AG09309 (cell line): ENCODE measurements around the gene ACVR2A.

Experiments
- DNase-seq: peaks from one replicate; pipeline ENCODE4 v3.0.0-alpha.2; 2010; ENCODE audit warnings: low read depth
- H3K4me3 ChIP-seq: 2 replicates; pipeline ENCODE4 v1.5.1; 2011; ENCODE audit warnings: mild to moderate bottlenecking, low read depth, low read length, moderate library complexity; ENCODE audit not compliant: control insufficient read depth
- TF ChIP-seq, protein P1 (sequence below): IDR thresholded peaks from 2 replicates; pipeline ENCODE4 v1.5.1; 2011; ENCODE audit warnings: mild to moderate bottlenecking, low read depth, low read length, inconsistent platforms; ENCODE audit not compliant: insufficient read depth, control insufficient read depth; ENCODE audit errors: missing control alignments

The ACVR2A gene

GRCh38 chr2:147925886-147926285 is 81.1 kb downstream of the ACVR2A start:
- H3K4me3 ChIP-seq, result no peak overlapping the region
- TF ChIP-seq, protein P1, sequence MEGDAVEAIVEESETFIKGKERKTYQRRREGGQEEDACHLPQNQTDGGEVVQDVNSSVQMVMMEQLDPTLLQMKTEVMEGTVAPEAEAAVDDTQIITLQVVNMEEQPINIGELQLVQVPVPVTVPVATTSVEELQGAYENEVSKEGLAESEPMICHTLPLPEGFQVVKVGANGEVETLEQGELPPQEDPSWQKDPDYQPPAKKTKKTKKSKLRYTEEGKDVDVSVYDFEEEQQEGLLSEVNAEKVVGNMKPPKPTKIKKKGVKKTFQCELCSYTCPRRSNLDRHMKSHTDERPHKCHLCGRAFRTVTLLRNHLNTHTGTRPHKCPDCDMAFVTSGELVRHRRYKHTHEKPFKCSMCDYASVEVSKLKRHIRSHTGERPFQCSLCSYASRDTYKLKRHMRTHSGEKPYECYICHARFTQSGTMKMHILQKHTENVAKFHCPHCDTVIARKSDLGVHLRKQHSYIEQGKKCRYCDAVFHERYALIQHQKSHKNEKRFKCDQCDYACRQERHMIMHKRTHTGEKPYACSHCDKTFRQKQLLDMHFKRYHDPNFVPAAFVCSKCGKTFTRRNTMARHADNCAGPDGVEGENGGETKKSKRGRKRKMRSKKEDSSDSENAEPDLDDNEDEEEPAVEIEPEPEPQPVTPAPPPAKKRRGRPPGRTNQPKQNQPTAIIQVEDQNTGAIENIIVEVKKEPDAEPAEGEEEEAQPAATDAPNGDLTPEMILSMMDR, result no peak
- no peak for DNase-seq

DNA sequence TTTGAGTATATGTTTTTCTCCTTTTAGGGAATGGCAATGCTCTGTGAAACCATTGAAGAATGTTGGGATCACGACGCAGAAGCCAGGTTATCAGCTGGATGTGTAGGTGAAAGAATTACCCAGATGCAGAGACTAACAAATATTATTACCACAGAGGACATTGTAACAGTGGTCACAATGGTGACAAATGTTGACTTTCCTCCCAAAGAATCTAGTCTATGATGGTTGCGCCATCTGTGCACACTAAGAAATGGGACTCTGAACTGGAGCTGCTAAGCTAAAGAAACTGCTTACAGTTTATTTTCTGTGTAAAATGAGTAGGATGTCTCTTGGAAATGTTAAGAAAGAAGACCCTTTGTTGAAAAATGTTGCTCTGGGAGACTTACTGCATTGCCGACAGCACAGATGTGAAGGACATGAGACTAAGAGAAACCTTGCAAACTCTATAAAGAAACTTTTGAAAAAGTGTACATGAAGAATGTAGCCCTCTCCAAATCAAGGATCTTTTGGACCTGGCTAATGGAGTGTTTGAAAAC is 82.3 kb downstream of the ACVR2A start:
- TF ChIP-seq, protein P1, result no peak
- DNase-seq, result no peak
- no peak overlapping the region for H3K4me3 ChIP-seq

DNA sequence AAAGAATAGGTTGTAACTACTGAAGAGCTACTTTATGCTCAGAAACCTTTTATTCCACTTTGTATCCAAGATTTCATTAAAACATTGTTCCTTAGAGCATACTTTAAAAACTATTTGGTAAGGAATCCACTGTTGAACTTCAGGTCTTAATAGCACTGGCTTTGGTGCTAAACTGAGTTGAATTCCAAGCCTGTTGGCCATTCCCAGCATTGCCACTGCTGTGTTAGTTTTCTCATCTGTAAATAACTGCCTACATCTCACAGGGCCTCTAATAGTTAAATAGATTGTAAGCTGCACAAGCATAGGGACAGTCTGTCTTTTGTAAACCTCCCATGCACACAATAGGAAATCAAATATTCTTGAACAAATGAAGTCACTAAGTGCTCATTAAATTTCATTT is 89.1 kb downstream of the ACVR2A start:
- TF ChIP-seq, protein P1, result no peak
- no peak for DNase-seq

DNA sequence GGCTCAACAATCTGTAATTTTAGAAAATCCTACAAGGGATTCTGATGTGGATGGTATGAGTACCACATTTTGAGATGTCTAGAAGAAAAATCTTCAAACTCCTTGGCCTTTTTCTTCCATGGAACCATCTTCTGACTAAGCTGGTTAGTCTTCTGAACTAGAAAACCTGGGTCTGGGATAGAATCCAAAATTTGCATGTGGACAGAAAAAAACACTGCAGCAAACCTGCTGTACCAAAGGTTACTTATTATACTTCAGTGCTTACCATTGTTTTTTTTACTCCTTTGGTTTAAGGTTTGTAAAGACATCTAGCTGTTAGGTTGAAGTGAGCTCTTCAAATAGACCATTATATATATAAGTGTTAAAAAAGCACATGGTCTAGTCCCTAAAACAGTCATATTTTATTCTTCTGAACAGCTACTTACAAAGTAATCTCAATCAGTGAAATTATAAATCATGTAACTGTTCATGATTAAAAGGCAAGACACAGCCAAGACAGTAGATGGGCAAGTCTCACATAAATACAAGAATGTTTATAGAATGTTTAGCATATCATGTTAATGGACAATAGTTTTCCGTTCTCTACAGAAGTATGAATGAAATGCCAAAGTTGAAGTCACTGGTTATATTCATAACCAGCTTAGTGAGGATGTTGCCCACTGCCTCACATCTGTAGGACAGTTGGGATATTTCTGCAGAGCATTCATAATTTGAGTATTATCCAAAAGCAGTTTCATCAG is 90.2 kb downstream of the ACVR2A start:
- TF ChIP-seq, protein P1, result no peak
- no peak overlapping the region for H3K4me3 ChIP-seq
- DNase-seq, result no peak

More for the DNA sequence above, 89.1 kb downstream of the ACVR2A start:
- H3K4me3 ChIP-seq, result no peak overlapping the region

- no peak overlapping the region for H3K4me3 ChIP-seq
- TF ChIP-seq, protein P1, result peak; percentile 80
- DNase-seq, result no peak
Measured at GRCh38 chr2:147937744-147938349, 93.0 kb downstream of the ACVR2A start.

GRCh38 chr2:147939313-147939712 is 94.5 kb downstream of the ACVR2A start:
- H3K4me3 ChIP-seq, result no peak overlapping the region
- no peak for DNase-seq
- TF ChIP-seq, protein P1, result no peak
